ENCODE measurements around the gene TMEM94.

DNA sequence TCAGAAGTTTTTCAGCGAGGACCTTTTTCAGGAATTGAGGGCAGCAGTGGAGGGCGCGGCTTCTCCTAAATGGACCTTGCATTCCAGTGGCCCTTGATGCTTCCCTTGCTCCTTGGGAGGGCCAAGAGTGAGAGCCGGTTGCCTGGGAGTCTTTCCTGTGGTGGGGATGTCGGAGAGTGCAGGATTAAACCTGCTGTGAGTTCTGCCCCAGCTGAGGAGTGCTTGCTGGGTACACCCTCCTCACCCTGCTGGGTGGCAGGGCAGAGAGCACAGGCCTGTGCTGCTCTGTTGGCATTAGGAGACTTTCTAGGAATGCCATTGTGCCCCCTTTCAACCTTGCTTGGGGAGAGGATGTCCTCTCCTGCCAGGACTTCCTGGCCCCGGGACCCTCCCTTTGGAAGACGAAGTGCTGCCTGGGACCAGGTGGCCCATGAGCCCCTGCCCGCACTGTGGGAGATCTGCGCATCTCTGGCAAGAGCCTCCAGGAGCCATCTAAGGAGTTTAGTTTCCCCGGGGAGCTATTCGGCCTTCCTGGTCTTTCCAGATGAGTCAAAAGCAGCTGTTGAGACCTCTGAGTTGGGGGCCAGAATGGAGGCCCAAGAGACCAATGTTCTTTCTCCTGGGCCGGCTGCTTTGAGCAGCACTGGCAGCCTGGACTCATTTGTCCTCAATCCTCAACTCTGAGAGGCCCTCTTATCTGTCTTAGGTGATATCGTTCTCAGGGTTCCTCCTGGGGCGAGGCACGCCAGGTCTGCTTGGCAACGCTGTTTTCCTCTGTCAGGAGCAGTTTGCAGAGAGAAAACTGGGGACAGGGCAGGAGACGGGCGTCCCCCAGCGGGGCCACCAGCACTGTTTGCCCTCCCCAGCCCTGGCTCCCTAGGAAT is 74.6 kb downstream of the TMEM94 start:
- TF ChIP-seq, protein P1, sequence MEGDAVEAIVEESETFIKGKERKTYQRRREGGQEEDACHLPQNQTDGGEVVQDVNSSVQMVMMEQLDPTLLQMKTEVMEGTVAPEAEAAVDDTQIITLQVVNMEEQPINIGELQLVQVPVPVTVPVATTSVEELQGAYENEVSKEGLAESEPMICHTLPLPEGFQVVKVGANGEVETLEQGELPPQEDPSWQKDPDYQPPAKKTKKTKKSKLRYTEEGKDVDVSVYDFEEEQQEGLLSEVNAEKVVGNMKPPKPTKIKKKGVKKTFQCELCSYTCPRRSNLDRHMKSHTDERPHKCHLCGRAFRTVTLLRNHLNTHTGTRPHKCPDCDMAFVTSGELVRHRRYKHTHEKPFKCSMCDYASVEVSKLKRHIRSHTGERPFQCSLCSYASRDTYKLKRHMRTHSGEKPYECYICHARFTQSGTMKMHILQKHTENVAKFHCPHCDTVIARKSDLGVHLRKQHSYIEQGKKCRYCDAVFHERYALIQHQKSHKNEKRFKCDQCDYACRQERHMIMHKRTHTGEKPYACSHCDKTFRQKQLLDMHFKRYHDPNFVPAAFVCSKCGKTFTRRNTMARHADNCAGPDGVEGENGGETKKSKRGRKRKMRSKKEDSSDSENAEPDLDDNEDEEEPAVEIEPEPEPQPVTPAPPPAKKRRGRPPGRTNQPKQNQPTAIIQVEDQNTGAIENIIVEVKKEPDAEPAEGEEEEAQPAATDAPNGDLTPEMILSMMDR (conservative IDR thresholded peaks at IDR 0.05), result no peak
- no peak for TF ChIP-seq ZFX (IDR thresholded peaks at IDR 0.05)

Measured in C4-2B (cell line).